Body of pancreas (tissue), 4 donors: ENCODE data around the gene IFT22.

ENCODE experiments used
- CTCF ChIP-seq, 7 experiments: fragments of 450-650 bp in 4 of 7; fragments of 200-600 bp in 3 of 7; sonication (generic) in 3 of 7; IDR thresholded peaks; one replicate each; pipeline ENCODE4 v1.5.1; 2016 to 2019; ENCODE audit warnings: antibody characterized with exemption in 7 of 7
- POLR2A ChIP-seq, 3 donors: fragments of 450-650 bp; IDR thresholded peaks; one replicate each; pipeline ENCODE4 v1.6.1; 2016; ENCODE audit warnings: antibody characterized with exemption in 3 of 3, mild to moderate bottlenecking in 2 of 3

GRCh38 chr7:101303102-101303701 lies 18.4 kb downstream of the IFT22 start:
- TF ChIP-seq POLR2A (IDR thresholded peaks at IDR 0.05): no peak
- no peak for TF ChIP-seq CTCF (IDR thresholded peaks at IDR 0.05)
